K562 (cell line): ENCODE data around the gene GGPS1. TPM values are rescaled to one million over a fixed set of nuclear protein-coding genes. Genes with fewer than 3 reads are reported as not detected.

ENCODE experiments used
- ADNP ChIP-seq: fragments of 200-800 bp; sonication (Bioruptor generic); IDR thresholded peaks from 2 replicates; pipeline ENCODE4 v1.6.1; 2016; ENCODE audit warnings: missing genetic modification characterization, missing compliant biosample characterization
- CAMTA2 ChIP-seq: fragments of 250-450 bp; sonication (Bioruptor Pico); conservative IDR thresholded peaks from 2 replicates; pipeline ENCODE4 v1.5.1; 2022
- CBX5 ChIP-seq: IDR thresholded peaks from 2 replicates; pipeline ENCODE4 v1.6.1; 2014; ENCODE audit warnings: low read depth, borderline replicate concordance
- KAT7 ChIP-seq: sonication (generic); formaldehyde crosslinking; IDR thresholded peaks from 2 replicates; pipeline ENCODE4 v1.8.0; 2022; ENCODE audit warnings: missing genetic modification reagents, mild to moderate bottlenecking, borderline replicate concordance
- MCM5 ChIP-seq: fragments of 450-650 bp; IDR thresholded peaks from 2 replicates; pipeline ENCODE4 v1.6.1; 2016; ENCODE audit warnings: low read depth
- MTF1 ChIP-seq: fragments of 250-450 bp; sonication (Bioruptor Pico); IDR thresholded peaks from 2 replicates; pipeline ENCODE4 v1.9.0; 2021; ENCODE audit warnings: moderate library complexity, mild to moderate bottlenecking, inconsistent platforms, borderline replicate concordance
- NCOA1 ChIP-seq: fragments of 450-650 bp; IDR thresholded peaks from 2 replicates; pipeline ENCODE4 v1.6.1; 2016; ENCODE audit warnings: low read depth
- PPARD ChIP-seq: fragments of 250-450 bp; sonication (Bioruptor Pico); IDR thresholded peaks from 2 replicates; pipeline ENCODE4 v1.8.0; 2022; ENCODE audit warnings: inconsistent platforms, mild to moderate bottlenecking, moderate library complexity
- SIN3B ChIP-seq: fragments of 450-650 bp; IDR thresholded peaks from 2 replicates; pipeline ENCODE4 v1.6.1; 2017; ENCODE audit warnings: low read depth, mild to moderate bottlenecking, moderate library complexity
- SMARCC2 ChIP-seq: fragments of 450-650 bp; IDR thresholded peaks from 2 replicates; pipeline ENCODE4 v1.6.1; 2017; ENCODE audit warnings: antibody characterized with exemption, moderate library complexity, mild to moderate bottlenecking, low read depth
- SMC3 ChIP-seq: conservative IDR thresholded peaks from 2 replicates; pipeline ENCODE4 v1.6.1; 2011; ENCODE audit warnings: low read depth, low read length, improper control_type of control experiment; ENCODE audit not compliant: insufficient read depth
- SRSF9 ChIP-seq: fragments of 200-400 bp; formaldehyde crosslinking; IDR thresholded peaks from 2 replicates; pipeline ENCODE4 v1.6.1; 2017; ENCODE audit warnings: low read depth, low read length, borderline replicate concordance
- TBP ChIP-seq: optimal IDR thresholded peaks from 2 replicates; pipeline ENCODE3; 2011; ENCODE audit warnings: low read depth, low read length, improper control_type of control experiment
- TEAD2 ChIP-seq: fragments of 450-650 bp; IDR thresholded peaks from 2 replicates; pipeline ENCODE4 v1.6.1; 2016; ENCODE audit warnings: missing genetic modification characterization, control low read depth, missing compliant biosample characterization
- TSC22D4 ChIP-seq: fragments of 450-650 bp; IDR thresholded peaks from 2 replicates; pipeline ENCODE4 v1.6.1; 2016; ENCODE audit warnings: missing genetic modification characterization, missing biosample characterization, control low read depth
- ZFP36 ChIP-seq: fragments of 150-350 bp; IDR thresholded peaks from 2 replicates; pipeline ENCODE4 v1.6.1; 2018; ENCODE audit warnings: low read length, low read depth; ENCODE audit not compliant: partially characterized antibody
- ZFPM2 ChIP-seq: fragments of 250-450 bp; sonication (Bioruptor Pico); IDR thresholded peaks from 2 replicates; pipeline ENCODE4 v1.5.1; 2022; ENCODE audit warnings: mild to moderate bottlenecking
- ZNF12 ChIP-seq: sonication (generic); formaldehyde crosslinking; IDR thresholded peaks from 2 replicates; pipeline ENCODE4 v1.4.0; 2020; ENCODE audit warnings: mild to moderate bottlenecking, missing genetic modification reagents
- ZNF696 ChIP-seq: fragments of 250-450 bp; sonication (Bioruptor Pico); conservative IDR thresholded peaks from 2 replicates; pipeline ENCODE4 v1.4.0; 2020; ENCODE audit warnings: mild to moderate bottlenecking, moderate library complexity
- ZZZ3 ChIP-seq: fragments of 450-650 bp; IDR thresholded peaks from 2 replicates; pipeline ENCODE4 v1.6.1; 2016; ENCODE audit warnings: antibody characterized with exemption, mild to moderate bottlenecking, moderate library complexity
- polyA plus RNA-seq, 8 experiments: library from polyadenylated mRNA; depleted of rRNA in 4 of 8; stranded (reverse) in 5 of 8; unstranded in 3 of 8; fragments of >200 nt; fragmentation: Nextera tagmentation in 2 of 8; fragmentation: Illumina TruSeq in 1 of 8; extraction: Ambion mirVana in 2 of 8; extraction: Trizol in 1 of 8; gene quantifications; 2 replicates each; pipeline versions ENCODE4 v1.2.1 to v1.2.3, GENCODE V29; 2011 to 2014; ENCODE audit warnings: inconsistent platforms in 1 of 8, missing spikeins in 1 of 8
- total RNA-seq, 7 experiments: library from RNA; depleted of rRNA in 6 of 7; stranded (reverse); fragments of >200 nt in 6 of 7; fragmentation: Illumina TruSeq in 2 of 7; extraction: Trizol in 2 of 7; gene quantifications; 2 replicates each; pipeline versions ENCODE4 v1.2.1 to v1.2.3, GENCODE V29; 2011 to 2021; ENCODE audit warnings: low replicate concordance in 1 of 7
- TF ChIP-seq, protein P1 (sequence below): sonication (generic); formaldehyde crosslinking; IDR thresholded peaks from 2 replicates; pipeline ENCODE4 v1.8.1; 2023; ENCODE audit warnings: mild to moderate bottlenecking, missing genetic modification reagents
- TF ChIP-seq, protein P2 (sequence below), 2 experiments: fragments of 450-650 bp; IDR thresholded peaks; 2 replicates each; pipeline ENCODE4 v1.6.1; 2018; ENCODE audit warnings: mild to moderate bottlenecking in 2 of 2, low read depth in 1 of 2; ENCODE audit not compliant: partially characterized antibody in 2 of 2
- TF ChIP-seq, protein P3 (sequence below): sonication (generic); formaldehyde crosslinking; IDR thresholded peaks from 2 replicates; pipeline ENCODE4 v1.8.0; 2022; ENCODE audit warnings: missing genetic modification reagents, mild to moderate bottlenecking, moderate library complexity, borderline replicate concordance

Gene GGPS1
- total and polyA plus RNA-seq, 9 of the 15 experiments (the other 6 are each of a cell fraction or from before 2014, with no cell fraction given) = 18.8 to 104 (median 56.3) TPM

DNA sequence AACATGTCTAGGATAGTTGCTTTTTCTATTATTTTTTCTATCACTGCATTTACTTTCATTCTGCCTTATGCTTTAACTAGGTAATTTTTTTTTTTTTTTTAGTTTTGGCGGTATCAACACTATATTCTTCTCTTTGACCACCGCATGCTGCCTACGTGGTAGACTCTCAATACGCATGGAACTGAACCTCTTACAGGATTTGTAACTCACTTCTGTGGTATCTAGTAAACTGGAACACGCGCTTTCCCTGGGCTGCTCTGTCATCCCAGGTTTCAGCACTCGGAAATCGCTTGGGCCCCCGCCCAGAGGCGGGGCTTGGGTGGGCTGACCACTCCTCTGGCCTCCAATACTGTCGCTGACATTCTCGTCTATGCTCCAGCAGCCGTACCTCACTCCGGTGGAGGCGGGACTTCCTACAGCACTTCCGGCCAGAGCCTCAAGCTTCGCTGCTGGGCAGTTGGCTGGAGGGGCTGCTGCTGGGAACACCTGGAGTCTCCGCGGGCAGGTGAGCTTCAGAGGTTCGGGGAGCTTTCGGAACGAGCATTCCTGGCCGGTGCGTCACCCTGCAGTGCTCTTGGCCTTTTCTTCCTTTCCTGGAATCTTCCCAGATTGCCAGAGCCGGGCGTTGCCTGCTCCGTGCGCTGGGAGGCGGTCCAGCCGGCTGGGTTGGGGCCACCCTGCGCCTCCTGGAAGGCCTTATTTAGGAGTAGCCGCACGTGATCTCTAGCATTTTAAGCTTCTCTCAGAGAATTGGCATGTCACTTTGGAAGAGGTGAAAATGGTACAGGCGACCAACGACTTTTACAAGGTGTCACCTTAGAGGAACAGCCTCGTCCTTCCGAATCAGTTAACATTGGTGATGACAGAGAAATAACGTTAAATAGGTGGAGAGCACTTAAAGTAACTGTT lies 38.9 kb downstream of the GGPS1 start, which contains the start of gene TBCE (continued):
- TF ChIP-seq MTF1 (CRISPR knock-in tag) = no peak
- no peak for TF ChIP-seq SRSF9
- no peak for TF ChIP-seq CBX5
- peak; percentile 85 for TF ChIP-seq TBP
- no peak for TF ChIP-seq MCM5
- no peak; the same call in 1 of the 2 replicates for TF ChIP-seq SMARCC2
- no peak for TF ChIP-seq ADNP (tag)
- no peak for TF ChIP-seq PPARD (CRISPR knock-in tag)
- TF ChIP-seq ZNF12 = 0 out of 2 replicates have a peak, but pooled peaks have one; percentile 55
- TF ChIP-seq KAT7 (CRISPR knock-in tag) = peak; percentile 89; the same call in 1 of the 2 replicates
- TF ChIP-seq, protein P1, sequence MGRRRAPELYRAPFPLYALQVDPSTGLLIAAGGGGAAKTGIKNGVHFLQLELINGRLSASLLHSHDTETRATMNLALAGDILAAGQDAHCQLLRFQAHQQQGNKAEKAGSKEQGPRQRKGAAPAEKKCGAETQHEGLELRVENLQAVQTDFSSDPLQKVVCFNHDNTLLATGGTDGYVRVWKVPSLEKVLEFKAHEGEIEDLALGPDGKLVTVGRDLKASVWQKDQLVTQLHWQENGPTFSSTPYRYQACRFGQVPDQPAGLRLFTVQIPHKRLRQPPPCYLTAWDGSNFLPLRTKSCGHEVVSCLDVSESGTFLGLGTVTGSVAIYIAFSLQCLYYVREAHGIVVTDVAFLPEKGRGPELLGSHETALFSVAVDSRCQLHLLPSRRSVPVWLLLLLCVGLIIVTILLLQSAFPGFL = no peak
- TF ChIP-seq ZNF696 (CRISPR knock-in tag) = no peak
- TF ChIP-seq, protein P2, sequence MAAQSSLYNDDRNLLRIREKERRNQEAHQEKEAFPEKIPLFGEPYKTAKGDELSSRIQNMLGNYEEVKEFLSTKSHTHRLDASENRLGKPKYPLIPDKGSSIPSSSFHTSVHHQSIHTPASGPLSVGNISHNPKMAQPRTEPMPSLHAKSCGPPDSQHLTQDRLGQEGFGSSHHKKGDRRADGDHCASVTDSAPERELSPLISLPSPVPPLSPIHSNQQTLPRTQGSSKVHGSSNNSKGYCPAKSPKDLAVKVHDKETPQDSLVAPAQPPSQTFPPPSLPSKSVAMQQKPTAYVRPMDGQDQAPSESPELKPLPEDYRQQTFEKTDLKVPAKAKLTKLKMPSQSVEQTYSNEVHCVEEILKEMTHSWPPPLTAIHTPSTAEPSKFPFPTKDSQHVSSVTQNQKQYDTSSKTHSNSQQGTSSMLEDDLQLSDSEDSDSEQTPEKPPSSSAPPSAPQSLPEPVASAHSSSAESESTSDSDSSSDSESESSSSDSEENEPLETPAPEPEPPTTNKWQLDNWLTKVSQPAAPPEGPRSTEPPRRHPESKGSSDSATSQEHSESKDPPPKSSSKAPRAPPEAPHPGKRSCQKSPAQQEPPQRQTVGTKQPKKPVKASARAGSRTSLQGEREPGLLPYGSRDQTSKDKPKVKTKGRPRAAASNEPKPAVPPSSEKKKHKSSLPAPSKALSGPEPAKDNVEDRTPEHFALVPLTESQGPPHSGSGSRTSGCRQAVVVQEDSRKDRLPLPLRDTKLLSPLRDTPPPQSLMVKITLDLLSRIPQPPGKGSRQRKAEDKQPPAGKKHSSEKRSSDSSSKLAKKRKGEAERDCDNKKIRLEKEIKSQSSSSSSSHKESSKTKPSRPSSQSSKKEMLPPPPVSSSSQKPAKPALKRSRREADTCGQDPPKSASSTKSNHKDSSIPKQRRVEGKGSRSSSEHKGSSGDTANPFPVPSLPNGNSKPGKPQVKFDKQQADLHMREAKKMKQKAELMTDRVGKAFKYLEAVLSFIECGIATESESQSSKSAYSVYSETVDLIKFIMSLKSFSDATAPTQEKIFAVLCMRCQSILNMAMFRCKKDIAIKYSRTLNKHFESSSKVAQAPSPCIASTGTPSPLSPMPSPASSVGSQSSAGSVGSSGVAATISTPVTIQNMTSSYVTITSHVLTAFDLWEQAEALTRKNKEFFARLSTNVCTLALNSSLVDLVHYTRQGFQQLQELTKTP (IDR thresholded peaks at IDR 0.05; ENCODE audit: low read depth in 1 of 2, partially characterized antibody in 2 of 2) = peak in 1 of 2 experiments; percentile 46
- TF ChIP-seq TSC22D4 (tag) = no peak
- TF ChIP-seq ZZZ3 = no peak
- TF ChIP-seq, protein P3, sequence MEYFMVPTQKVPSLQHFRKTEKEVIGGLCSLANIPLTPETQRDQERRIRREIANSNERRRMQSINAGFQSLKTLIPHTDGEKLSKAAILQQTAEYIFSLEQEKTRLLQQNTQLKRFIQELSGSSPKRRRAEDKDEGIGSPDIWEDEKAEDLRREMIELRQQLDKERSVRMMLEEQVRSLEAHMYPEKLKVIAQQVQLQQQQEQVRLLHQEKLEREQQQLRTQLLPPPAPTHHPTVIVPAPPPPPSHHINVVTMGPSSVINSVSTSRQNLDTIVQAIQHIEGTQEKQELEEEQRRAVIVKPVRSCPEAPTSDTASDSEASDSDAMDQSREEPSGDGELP (CRISPR knock-in tag) = peak; percentile 92
- no peak for TF ChIP-seq CAMTA2
- no peak for TF ChIP-seq ZFP36
- no peak for TF ChIP-seq SMC3
- peak; percentile 77; the same call in 1 of the 2 replicates for TF ChIP-seq SIN3B
- no peak for TF ChIP-seq ZFPM2 (CRISPR knock-in tag)
- no peak for TF ChIP-seq TEAD2
- TF ChIP-seq NCOA1 = peak; percentile 61; the same call in 1 of the 2 replicates
